NCI-H748 treated with DMSO at 0.1 percent for 48 hours (cell line): Measurements from ENCODE around the gene KCNMA1.
"Not testable (repeated sequence)": the region's sequence is repeated elsewhere in the genome, so short reads cannot be mapped to it uniquely, and the experiment has no call there.

Experiments used
- DNase-seq: peaks from one replicate; lab custom pipeline; 2025; lab: John Stamatoyannopoulos, UW

KCNMA1 gene

DNA sequence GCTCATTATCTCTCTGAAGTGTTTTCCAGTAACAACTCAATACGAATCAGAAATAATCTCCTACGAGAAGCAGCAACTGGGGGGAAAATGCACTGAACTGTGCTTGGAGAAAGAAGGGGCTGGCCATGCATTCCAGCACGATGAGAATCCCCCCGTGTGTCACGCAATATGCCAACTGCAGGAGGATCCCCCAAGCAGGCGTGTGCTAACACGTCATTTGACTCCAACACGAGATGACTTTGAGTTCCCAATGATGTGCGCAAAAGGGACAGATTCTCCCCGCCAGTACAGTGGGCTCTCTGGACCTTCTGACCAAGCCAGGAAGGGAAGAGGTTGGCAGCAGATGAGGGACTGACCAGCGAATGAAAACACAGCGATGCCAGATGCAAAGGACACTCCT lies 105.5 kb downstream of the KCNMA1 start:
- DNase-seq, result no peak

- DNase-seq, result peak; percentile 21
These were observed 106.1 kb downstream of the KCNMA1 start for GRCh38 chr10:77531441-77532001.

DNA sequence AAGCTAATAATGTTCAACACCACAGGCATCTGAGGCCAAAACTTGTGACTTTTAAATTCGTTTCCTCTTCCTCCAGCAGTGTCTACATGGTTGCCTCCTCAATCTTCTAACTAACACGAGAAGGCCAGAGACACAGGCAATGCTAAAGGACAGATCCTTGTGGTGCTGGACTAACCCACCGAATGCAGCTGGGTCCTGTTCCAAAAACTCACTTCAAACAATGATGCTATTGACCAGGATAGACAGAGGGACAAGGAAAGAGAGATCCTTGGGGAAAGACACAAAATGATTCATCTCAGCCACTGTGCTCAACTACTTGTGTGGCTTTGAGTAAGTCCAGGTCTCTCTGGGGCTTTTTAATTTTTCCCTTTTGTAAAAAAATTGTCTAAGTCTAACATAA lies 107.6 kb downstream of the KCNMA1 start:
- DNase-seq, result no peak

- no peak for DNase-seq
These were observed 108.5 kb downstream of the KCNMA1 start for GRCh38 chr10:77529050-77529576.

GRCh38 chr10:77527839-77528238 lies 109.8 kb downstream of the KCNMA1 start:
- no peak for DNase-seq

DNA sequence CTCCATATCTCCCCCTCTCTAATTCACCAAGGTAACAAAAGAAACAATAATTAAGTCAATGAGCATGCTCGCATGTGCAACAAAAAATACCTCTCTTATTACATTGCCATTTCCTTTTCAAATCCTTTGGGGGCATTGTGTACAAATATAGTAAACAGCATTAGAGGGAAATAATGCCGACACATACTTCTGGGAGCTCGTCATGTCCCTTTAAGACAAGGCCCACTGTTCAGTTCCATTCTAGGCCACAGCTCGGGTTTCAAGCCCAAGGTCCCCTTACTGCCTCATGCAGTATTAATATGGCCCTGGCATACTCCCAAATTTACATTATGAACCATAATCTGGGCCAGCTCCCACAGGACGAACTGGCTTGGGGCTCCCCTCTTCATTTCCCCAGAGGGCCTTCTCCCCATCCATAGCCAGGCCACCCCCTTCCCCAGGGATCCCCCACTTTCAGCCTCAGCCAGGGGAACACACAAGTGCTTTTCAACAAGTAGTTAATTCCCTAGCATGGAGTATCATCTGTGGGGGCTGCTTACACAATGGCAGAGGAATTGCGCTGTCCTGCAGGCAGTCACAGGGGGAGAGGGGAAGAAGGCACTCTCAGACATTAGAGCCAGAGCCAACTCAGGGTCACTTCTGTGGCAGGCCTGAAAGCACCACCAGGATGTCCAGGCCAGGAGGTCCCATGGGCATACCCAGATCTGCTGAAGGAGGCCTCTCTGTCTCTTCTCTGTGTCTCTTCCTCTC lies 110.6 kb downstream of the KCNMA1 start:
- DNase-seq, result no peak

- no peak for DNase-seq
These were observed 113.3 kb downstream of the KCNMA1 start for GRCh38 chr10:77524281-77524711.

DNA sequence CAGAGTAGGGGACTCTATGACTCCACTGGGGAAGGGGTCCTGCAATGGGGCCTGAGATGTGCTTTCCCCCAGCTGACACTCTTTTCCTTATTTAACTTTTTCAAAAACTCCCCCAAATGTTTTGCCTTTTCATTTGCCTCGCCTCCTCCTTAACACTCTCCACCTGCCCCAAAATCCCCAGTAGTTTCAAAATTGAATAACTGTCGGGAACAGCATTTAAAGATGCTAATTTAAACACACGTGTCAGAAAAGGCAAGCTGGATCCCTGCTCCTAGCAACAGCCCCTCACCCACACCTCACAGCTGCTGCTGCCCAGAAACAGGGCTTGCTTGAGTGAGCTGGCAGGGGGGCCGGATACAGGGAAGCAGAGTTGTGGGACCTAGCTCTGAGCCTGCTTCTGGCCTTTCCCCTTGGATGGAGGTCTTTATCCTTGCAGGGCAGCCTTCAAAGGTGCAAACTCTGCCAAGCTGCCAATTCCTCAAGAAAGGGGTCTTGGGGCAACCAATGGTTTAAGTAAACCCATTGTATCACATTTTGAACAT lies 115.3 kb downstream of the KCNMA1 start:
- no peak for DNase-seq

DNA sequence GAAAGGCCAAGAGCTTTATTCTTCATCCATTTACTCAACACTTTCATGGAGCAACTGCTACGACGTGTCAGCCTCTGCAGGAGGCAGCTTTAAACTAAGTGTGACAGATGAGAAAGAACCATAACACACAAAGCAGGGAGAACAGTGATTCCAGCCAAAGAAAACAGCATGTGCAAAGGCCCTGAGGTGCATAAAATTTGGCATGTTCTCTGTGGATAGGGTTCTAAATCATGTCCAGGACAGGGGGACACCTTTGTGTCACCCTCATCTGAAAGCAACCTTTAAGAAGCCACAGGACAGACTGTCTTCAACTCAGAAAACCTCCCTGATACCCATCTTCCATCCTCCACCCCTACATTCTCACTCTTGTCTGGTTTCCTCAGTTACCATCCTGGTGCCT lies 116.6 kb downstream of the KCNMA1 start:
- DNase-seq, result no peak

GRCh38 chr10:77520290-77520689 lies 117.3 kb downstream of the KCNMA1 start:
- DNase-seq, result no peak

DNA sequence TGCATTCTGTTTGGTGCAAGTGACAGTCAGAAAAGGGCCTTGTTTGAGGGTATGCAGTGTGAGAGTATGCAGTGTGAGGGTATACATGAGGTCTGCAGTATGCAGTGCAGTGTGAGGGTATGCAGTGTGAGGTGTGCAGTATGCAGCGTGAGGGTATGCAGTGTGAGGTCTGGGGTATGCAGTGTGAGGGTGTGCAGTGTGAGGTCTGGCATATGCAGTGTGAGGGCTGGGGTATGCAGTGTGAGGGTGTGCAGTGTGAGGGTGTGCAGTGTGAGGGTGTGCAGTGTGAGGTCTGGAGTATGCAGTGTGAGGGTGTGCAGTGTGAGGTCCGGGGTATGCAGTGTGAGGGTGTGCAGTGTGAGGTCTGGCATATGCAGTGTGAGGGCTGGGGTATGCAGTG lies 117.8 kb downstream of the KCNMA1 start:
- not testable (repeated sequence) for DNase-seq

- no peak for DNase-seq
These were observed 118.7 kb downstream of the KCNMA1 start for GRCh38 chr10:77518910-77519274.

GRCh38 chr10:77518241-77518909 lies 119.2 kb downstream of the KCNMA1 start:
- DNase-seq, result no peak

DNA sequence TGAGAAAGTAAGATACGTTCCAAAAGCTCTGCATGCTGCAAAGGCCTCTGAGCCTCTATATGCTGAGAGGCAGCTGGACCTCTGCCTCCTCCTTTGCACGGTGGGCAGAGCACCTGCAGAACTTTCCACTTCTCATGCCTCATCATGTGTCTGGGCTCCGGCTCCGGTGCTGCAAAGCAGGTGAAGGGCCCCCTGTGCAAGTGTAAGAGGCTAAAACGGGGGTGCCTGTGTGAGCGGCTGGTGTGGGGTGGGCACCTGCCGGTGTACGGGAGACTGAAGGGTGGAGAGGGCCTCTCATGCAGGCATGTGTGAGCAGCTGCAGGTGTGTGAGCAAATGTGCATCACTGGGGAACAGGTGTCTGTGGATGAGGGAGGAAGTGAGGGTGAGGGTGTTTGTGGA lies 121.0 kb downstream of the KCNMA1 start:
- no peak for DNase-seq

- no peak for DNase-seq
These were observed 122.7 kb downstream of the KCNMA1 start for GRCh38 chr10:77514870-77515269.

GRCh38 chr10:77513781-77514331 lies 123.8 kb downstream of the KCNMA1 start:
- DNase-seq, result no peak

- DNase-seq, result no peak
These were observed 124.4 kb downstream of the KCNMA1 start for GRCh38 chr10:77513220-77513619.

GRCh38 chr10:77512219-77512578 lies 125.4 kb downstream of the KCNMA1 start:
- DNase-seq, result no peak

- no peak for DNase-seq
These were observed 126.0 kb downstream of the KCNMA1 start for GRCh38 chr10:77511498-77512218.

DNA sequence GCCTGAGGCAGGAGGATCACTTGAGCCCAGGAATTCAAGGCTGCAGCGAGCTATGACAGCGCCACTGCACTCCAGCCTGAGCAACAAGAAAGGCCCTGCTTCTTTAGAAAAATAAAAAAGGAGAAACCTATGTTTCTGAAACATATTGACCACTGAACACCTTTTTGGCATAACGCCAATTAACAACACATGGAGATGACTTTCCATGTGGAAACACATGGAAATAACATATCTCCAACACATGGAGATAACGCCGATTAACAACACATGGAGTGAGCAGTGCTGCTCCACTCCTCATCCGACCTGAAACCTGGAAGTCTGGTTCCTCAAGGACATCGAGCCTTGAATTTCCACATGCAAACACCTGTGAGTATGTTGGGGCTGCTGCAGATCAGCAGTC lies 126.9 kb downstream of the KCNMA1 start:
- no peak for DNase-seq

- no peak for DNase-seq
These were observed 127.3 kb downstream of the KCNMA1 start for GRCh38 chr10:77510294-77510693.

DNA sequence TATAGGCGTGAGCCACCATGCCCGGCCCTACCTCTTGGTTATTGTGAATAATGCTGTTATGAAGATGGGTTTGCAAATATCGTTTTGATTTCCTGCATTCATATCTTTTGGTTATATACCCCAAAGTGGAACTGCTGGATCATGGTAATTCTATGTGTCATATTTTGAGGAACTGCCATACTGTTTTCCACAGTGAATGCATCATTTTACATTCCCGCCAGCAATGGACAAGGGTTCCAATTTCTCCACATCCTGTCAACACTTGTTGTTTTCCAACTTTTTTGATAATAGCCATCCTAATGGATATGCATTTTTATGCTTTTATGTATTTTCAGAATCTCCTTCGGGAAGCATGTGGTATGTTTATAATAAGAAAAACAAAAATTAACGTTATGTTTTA lies 128.2 kb downstream of the KCNMA1 start:
- no peak for DNase-seq
